ENCODE results near the gene H3-3A. TPM values are rescaled to one million over a fixed set of nuclear protein-coding genes. Genes with fewer than 3 reads are reported as not detected.
A peak's percentile ranks its signal among the peaks of the same experiment; 100 is the strongest.

Gene H3-3A
- polyA plus RNA-seq, 2 of the 4 experiments (the other 2 are of a cell fraction) = 457 to 530 TPM

- Histone ChIP-seq H3K9me3 (no peaks in the 10 kb centered on the region), H3K4me3 (peak overlapping the region; percentile 76), H3K4me2 (peak overlapping the region; percentile 90), H3K4me1 (peaks cover 26% of the 10 kb centered on the region), H3K27ac (peak overlapping the region; percentile 98)
- ATAC-seq (peak; percentile 74 to 76), DNase-seq (ENCODE audit: low read depth in 1 of 2, low spot score in 1 of 2) (peak; percentile 89 to 90), FAIRE-seq (no peak)
- POLR2A ChIA-PET = interaction anchor here (0.6 to 4.3 kb wide), 50 partner anchors 9 to 738 kb away, joined by 3 to 132 read pairs (median 5); partner anchors contain the start of genes ENAH, LBR, PYCR2 and SDE2
- CTCF ChIA-PET = interaction anchor here (1.2 to 2.3 kb wide), 4 partner anchors 10 to 62 kb away, joined by 3 to 8 read pairs (median 4); no protein-coding TSS in a partner anchor
- TF ChIP-seq E2F6 (IDR thresholded peaks at IDR 0.05; ENCODE audit: borderline replicate concordance, low read depth) = peak; percentile 43
- TF ChIP-seq HES2 (IDR thresholded peaks at IDR 0.05) = no peak
- peak; percentile 76; the same call in 1 of the 2 replicates for TF ChIP-seq TFCP2L1 (CRISPR knock-in tag; IDR thresholded peaks at IDR 0.05)
- peak in 1 of 2 experiments; percentile 84; a peak in 2 of 5 replicates for TF ChIP-seq JUN (IDR thresholded peaks at IDR 0.05)
- peak; percentile 29; the same call in 1 of the 2 replicates for TF ChIP-seq GATA3 (IDR thresholded peaks at IDR 0.05; ENCODE audit: borderline replicate concordance)
- TF ChIP-seq HMGXB4 (CRISPR knock-in tag; IDR thresholded peaks at IDR 0.05; ENCODE audit: borderline replicate concordance) = no peak
- TF ChIP-seq EP300 (IDR thresholded peaks at IDR 0.05) = peak in 1 of 2 experiments; percentile 16; a peak in 1 of 5 replicates
- peak; percentile 80; the same call in 1 of the 2 replicates for TF ChIP-seq TP53 (CRISPR knock-in tag; IDR thresholded peaks at IDR 0.05)
- TF ChIP-seq MAZ (IDR thresholded peaks at IDR 0.05; ENCODE audit: borderline replicate concordance, low read depth, low read length) = 0 out of 2 replicates have a peak, but pooled peaks have one; percentile 18
- TF ChIP-seq ZC3H11A (IDR thresholded peaks at IDR 0.05) = no peak
- peak; percentile 67 for TF ChIP-seq MAX (IDR thresholded peaks at IDR 0.05)
- peak; percentile 89 for TF ChIP-seq PHF8 (IDR thresholded peaks at IDR 0.05; ENCODE audit: borderline replicate concordance, low read depth)
- TF ChIP-seq POLR2A (IDR thresholded peaks at IDR 0.05; ENCODE audit: low read length) = peak; percentile 65
- WGBS (ENCODE audit: missing lambda C conversion rate) = 0% methylated on average over 2 of the region's 100 CpGs
Measured at GRCh38 chr1:226061841-226062557, 517 bp upstream of the H3-3A start.

GRCh38 chr1:226063224-226063976 lies 884 bp downstream of the H3-3A start:
- Histone ChIP-seq H3K27ac (peak overlapping the region; percentile 96 to 98), H3K4me2 (peak overlapping the region; percentile 83), H3K9me3 (no peaks in the 10 kb centered on the region), H3K4me1 (peaks cover 31% of the 10 kb centered on the region), H3K4me3 (peak overlapping the region; percentile 76)
- FAIRE-seq (no peak), ATAC-seq (peak; percentile 45 to 62), DNase-seq (ENCODE audit: low read depth in 1 of 2, low spot score in 1 of 2) (peak; percentile 15 to 31)
- WGBS (ENCODE audit: missing lambda C conversion rate) = 1% methylated on average over 36 of the region's 36 CpGs
- ChIA-PET POLR2A (interaction anchor here (0.7 to 4.3 kb wide), 18 partner anchors 11 to 181 kb away, joined by 3 to 132 read pairs (median 12); partner anchors contain the start of genes PYCR2, SDE2 and TMEM63A), CTCF (interaction anchor here (0.6 to 2.3 kb wide), 10 partner anchors 10 to 131 kb away, joined by 3 to 8 read pairs (median 4); no protein-coding TSS in a partner anchor)
- no peak for TF ChIP-seq POLR2A (IDR thresholded peaks at IDR 0.05; ENCODE audit: low read length)
- peak; percentile 74 for TF ChIP-seq FOSB (CRISPR knock-in tag; IDR thresholded peaks at IDR 0.05)
- TF ChIP-seq MAX (IDR thresholded peaks at IDR 0.05) = peak; percentile 45; the same call in 1 of the 2 replicates
- no peak for TF ChIP-seq FOXS1 (CRISPR knock-in tag; IDR thresholded peaks at IDR 0.05)
- no peak for TF ChIP-seq BCL3 (IDR thresholded peaks at IDR 0.05)
- no peak for TF ChIP-seq HES2 (IDR thresholded peaks at IDR 0.05)
- no peak for TF ChIP-seq BHLHE40 (IDR thresholded peaks at IDR 0.05; ENCODE audit: low read depth, low read length)

Measured in A549 (cell line).